Liver (tissue), 9 donors: ENCODE data around the gene SORCS2. TPM values are rescaled to one million over a fixed set of nuclear protein-coding genes. Genes with fewer than 3 reads are reported as not detected.

Experiments
- DNase-seq: peaks from one replicate; pipeline ENCODE4 v3.0.0-alpha.2; 2017; ENCODE audit warnings: low spot score
- H3K27ac ChIP-seq, 2 donors: one replicate each; pipeline ENCODE4 v1.7.0; 2013; ENCODE audit warnings: inconsistent platforms in 2 of 2, low read length in 2 of 2, control low read depth in 1 of 2, low read depth in 1 of 2, mild to moderate bottlenecking in 1 of 2
- H3K27me3 ChIP-seq, 4 donors: one replicate each; pipeline versions ENCODE4 v1.6.1 to v1.7.0; 2013; ENCODE audit warnings: low read length in 3 of 4, inconsistent platforms in 1 of 4, mild to moderate bottlenecking in 1 of 4, moderate library complexity in 1 of 4; ENCODE audit not compliant: control insufficient read depth in 4 of 4, insufficient read depth in 4 of 4
- H3K36me3 ChIP-seq, 4 donors: one replicate each; pipeline versions ENCODE4 v1.6.1 to v1.7.0; 2013; ENCODE audit warnings: low read length in 3 of 4, mild to moderate bottlenecking in 3 of 4, low read depth in 1 of 4, moderate library complexity in 1 of 4; ENCODE audit not compliant: control insufficient read depth in 4 of 4, insufficient read depth in 3 of 4
- H3K4me1 ChIP-seq, 4 donors: one replicate each; pipeline versions ENCODE4 v1.6.1 to v1.7.0; 2013; ENCODE audit warnings: low read length in 3 of 4, mild to moderate bottlenecking in 3 of 4, moderate library complexity in 1 of 4; ENCODE audit not compliant: control insufficient read depth in 4 of 4, insufficient read depth in 4 of 4
- H3K4me3 ChIP-seq, 3 donors: one replicate each; pipeline versions ENCODE4 v1.6.1 to v1.7.0; 2013; ENCODE audit warnings: low read length in 3 of 3, control low read depth in 1 of 3, low read depth in 1 of 3, mild to moderate bottlenecking in 1 of 3
- H3K9ac ChIP-seq, 2 donors: one replicate each; pipeline ENCODE4 v1.7.0; 2013; ENCODE audit warnings: low read length in 2 of 2, mild to moderate bottlenecking in 2 of 2, moderate library complexity in 2 of 2, control low read depth in 1 of 2, low read depth in 1 of 2
- H3K9me3 ChIP-seq, 4 donors: one replicate each; pipeline versions ENCODE4 v1.6.1 to v1.7.0; 2013; ENCODE audit warnings: low read length in 3 of 4; ENCODE audit not compliant: control insufficient read depth in 4 of 4
- EGR1 ChIP-seq, 2 donors: IDR thresholded peaks; 2 replicates each; pipeline ENCODE4 v1.6.1; 2016 to 2018; ENCODE audit warnings: antibody characterized with exemption in 2 of 2, low read depth in 2 of 2
- FOXA1 ChIP-seq: IDR thresholded peaks from 2 replicates; pipeline ENCODE4 v1.6.1; 2016; ENCODE audit warnings: antibody characterized with exemption
- FOXA2 ChIP-seq: IDR thresholded peaks from 2 replicates; pipeline ENCODE4 v1.6.1; 2016; ENCODE audit warnings: antibody characterized with exemption
- GABPA ChIP-seq, 2 donors: IDR thresholded peaks in 1 of 2; conservative IDR thresholded peaks in 1 of 2; 2 replicates each; pipeline ENCODE4 v1.6.1; 2016; ENCODE audit warnings: antibody characterized with exemption in 2 of 2, mild to moderate bottlenecking in 1 of 2, moderate library complexity in 1 of 2
- HNF4A ChIP-seq, 2 donors: conservative IDR thresholded peaks; 2 replicates each; pipeline ENCODE4 v1.6.1; 2016; ENCODE audit warnings: antibody characterized with exemption in 2 of 2, mild to moderate bottlenecking in 2 of 2
- HNF4G ChIP-seq: IDR thresholded peaks from 2 replicates; pipeline ENCODE4 v1.6.1; 2016; ENCODE audit warnings: antibody characterized with exemption
- JUND ChIP-seq, 2 donors: IDR thresholded peaks; 2 replicates each; pipeline ENCODE4 v1.6.1; 2016; ENCODE audit warnings: antibody characterized with exemption in 2 of 2
- NR2F2 ChIP-seq: IDR thresholded peaks from 2 replicates; pipeline ENCODE4 v1.6.1; 2016; ENCODE audit warnings: antibody characterized with exemption
- RAD21 ChIP-seq, 2 donors: IDR thresholded peaks; 2 replicates each; pipeline ENCODE4 v1.6.1; 2016; ENCODE audit warnings: antibody characterized with exemption in 2 of 2, mild to moderate bottlenecking in 2 of 2
- RXRA ChIP-seq, 2 donors: IDR thresholded peaks; 2 replicates each; pipeline ENCODE4 v1.6.1; 2017 to 2018; ENCODE audit warnings: antibody characterized with exemption in 2 of 2, mild to moderate bottlenecking in 1 of 2
- SP1 ChIP-seq: IDR thresholded peaks from 2 replicates; pipeline ENCODE4 v1.6.1; 2018; ENCODE audit warnings: antibody characterized with exemption, mild to moderate bottlenecking
- TAF1 ChIP-seq: conservative IDR thresholded peaks from 2 replicates; pipeline ENCODE4 v1.6.1; 2016; ENCODE audit warnings: antibody characterized with exemption, mild to moderate bottlenecking
- YY1 ChIP-seq: IDR thresholded peaks from 2 replicates; pipeline ENCODE4 v1.6.1; 2016; ENCODE audit warnings: antibody characterized with exemption, mild to moderate bottlenecking
- WGBS: extraction: QIAGEN DNeasy Blood & Tissue Kit; methylation state at CpG from one replicate; pipeline ENCODE4 v1.1.7; 2013; 5-methylcytosine and 5-hydroxymethylcytosine counted together
- polyA plus RNA-seq, 2 donors: library from polyadenylated mRNA; stranded (reverse) in 1 of 2; unstranded in 1 of 2; fragments of 200-250 nt in 1 of 2; fragments of >200 nt in 1 of 2; fragmentation: Nextera tagmentation in 1 of 2; extraction: Ambion mirVana in 1 of 2; gene quantifications; one replicate each; pipeline versions ENCODE4 v1.2.1 to v1.2.3, GENCODE V29; 2013 to 2015
- total RNA-seq, 2 donors: library from RNA; depleted of rRNA; stranded (reverse); fragments of >200 nt; gene quantifications; one replicate each; pipeline ENCODE4 v1.2.3, GENCODE V29; 2014
- TF ChIP-seq, protein P1 (sequence below): IDR thresholded peaks from 2 replicates; pipeline ENCODE4 v1.6.1; 2016; ENCODE audit warnings: antibody characterized with exemption, mild to moderate bottlenecking
- TF ChIP-seq, protein P2 (sequence below): IDR thresholded peaks from 2 replicates; pipeline ENCODE4 v1.6.1; 2016; ENCODE audit warnings: antibody characterized with exemption
- TF ChIP-seq, protein P3 (sequence below): fragments of 150-350 bp; IDR thresholded peaks from 2 replicates; pipeline ENCODE4 v1.5.1; 2017; ENCODE audit warnings: improper control_type of control experiment, low read depth, low read length; ENCODE audit not compliant: missing input control
- TF ChIP-seq, protein P4 (sequence below): IDR thresholded peaks from 2 replicates; pipeline ENCODE4 v1.6.1; 2016; ENCODE audit warnings: antibody characterized with exemption
- TF ChIP-seq, protein P5 (sequence below): IDR thresholded peaks from 2 replicates; pipeline ENCODE4 v1.6.1; 2016; ENCODE audit warnings: antibody characterized with exemption
- donor health status: healthy.
- donor health status: healthy.
- donor health status: healthy.
- donor health status: healthy.
- donor health status: healthy.

Gene SORCS2
- total and polyA plus RNA-seq, 4 donors: 0.10 to 1.4 (median 0.92) TPM

DNA sequence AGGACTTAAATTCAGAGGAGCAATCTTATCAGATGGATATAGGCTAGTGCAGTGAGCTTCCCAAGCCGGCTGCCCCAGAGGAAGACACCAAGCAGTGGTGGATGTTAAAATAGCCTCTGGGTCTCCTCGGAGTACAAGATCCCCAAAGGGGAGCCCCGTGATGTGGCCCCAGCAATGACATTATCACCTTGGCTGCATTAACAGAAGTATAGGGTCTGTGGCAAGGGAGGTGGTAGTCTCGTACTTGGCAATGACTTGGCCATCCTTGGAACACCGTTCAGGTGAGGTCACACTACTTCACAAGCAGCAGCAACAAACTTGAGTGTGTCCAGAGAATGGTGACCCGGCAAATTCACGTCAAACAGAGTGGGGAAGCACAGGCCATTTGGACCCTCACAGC lies 174.6 kb downstream of the SORCS2 start (continued):
- TF ChIP-seq, protein P1, sequence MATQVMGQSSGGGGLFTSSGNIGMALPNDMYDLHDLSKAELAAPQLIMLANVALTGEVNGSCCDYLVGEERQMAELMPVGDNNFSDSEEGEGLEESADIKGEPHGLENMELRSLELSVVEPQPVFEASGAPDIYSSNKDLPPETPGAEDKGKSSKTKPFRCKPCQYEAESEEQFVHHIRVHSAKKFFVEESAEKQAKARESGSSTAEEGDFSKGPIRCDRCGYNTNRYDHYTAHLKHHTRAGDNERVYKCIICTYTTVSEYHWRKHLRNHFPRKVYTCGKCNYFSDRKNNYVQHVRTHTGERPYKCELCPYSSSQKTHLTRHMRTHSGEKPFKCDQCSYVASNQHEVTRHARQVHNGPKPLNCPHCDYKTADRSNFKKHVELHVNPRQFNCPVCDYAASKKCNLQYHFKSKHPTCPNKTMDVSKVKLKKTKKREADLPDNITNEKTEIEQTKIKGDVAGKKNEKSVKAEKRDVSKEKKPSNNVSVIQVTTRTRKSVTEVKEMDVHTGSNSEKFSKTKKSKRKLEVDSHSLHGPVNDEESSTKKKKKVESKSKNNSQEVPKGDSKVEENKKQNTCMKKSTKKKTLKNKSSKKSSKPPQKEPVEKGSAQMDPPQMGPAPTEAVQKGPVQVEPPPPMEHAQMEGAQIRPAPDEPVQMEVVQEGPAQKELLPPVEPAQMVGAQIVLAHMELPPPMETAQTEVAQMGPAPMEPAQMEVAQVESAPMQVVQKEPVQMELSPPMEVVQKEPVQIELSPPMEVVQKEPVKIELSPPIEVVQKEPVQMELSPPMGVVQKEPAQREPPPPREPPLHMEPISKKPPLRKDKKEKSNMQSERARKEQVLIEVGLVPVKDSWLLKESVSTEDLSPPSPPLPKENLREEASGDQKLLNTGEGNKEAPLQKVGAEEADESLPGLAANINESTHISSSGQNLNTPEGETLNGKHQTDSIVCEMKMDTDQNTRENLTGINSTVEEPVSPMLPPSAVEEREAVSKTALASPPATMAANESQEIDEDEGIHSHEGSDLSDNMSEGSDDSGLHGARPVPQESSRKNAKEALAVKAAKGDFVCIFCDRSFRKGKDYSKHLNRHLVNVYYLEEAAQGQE: no peak

DNA sequence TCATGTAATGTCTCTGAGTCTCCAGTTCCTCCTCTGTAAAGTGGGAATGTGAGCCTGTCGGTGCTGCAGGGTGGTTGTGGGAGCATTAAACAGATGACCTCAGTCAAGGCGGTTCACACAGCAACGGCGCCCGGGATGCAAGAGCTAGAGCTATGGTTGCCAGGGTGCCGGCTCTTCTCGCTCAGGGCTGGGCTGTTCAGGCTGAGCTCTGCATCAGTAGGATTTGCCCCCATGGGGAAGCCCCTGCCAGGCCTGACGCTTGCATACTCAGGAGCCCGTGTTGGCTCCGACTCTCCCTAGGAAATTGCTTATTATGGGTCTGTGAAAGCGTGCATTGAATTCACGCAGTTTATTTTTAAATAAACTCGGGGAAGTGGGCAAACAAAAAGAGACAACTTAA lies 175.1 kb downstream of the SORCS2 start:
- TF ChIP-seq JUND (IDR thresholded peaks at IDR 0.05) (no peak), RXRA (IDR thresholded peaks at IDR 0.05) (no peak), NR2F2 (no peak), TAF1 (no peak), YY1 (no peak), HNF4A (conservative IDR thresholded peaks at IDR 0.05) (no peak), FOXA1 (no peak), FOXA2 (no peak)
- TF ChIP-seq, protein P2, sequence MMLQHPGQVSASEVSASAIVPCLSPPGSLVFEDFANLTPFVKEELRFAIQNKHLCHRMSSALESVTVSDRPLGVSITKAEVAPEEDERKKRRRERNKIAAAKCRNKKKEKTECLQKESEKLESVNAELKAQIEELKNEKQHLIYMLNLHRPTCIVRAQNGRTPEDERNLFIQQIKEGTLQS: no peak
- Histone ChIP-seq H3K36me3 (no peaks in the 10 kb centered on the region), H3K4me3 (no peak overlapping the region), H3K9me3 (no peaks in the 10 kb centered on the region), H3K27me3 (no peaks in the 10 kb centered on the region), H3K27ac (no peak overlapping the region), H3K9ac (no peak overlapping the region), H3K4me1 (peaks cover 0 to 7% (median 4%) of the 10 kb centered on the region in 4 donors)
- WGBS: 84% methylated on average over 13 of the region's 13 CpGs
- DNase-seq: no peak

DNA sequence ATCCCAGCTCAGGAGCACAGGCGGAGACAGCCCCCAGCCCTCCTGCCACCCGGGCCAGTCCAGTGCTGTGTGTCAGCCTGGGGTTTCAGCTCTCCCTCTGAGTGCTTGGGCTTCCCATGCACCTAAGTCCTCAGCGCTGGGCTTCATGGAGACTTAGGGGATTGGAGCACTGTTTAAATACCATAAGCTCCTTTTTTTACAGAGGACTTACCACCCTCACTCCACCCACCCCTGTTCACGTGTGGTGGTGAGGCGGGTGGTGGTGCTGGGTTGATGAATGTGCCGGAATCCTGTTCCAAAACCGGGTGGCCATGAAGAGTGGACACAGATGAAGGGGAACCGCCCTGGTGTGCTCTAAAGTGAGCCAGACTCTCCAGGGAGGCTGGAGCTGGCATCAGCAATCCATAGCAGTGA lies 175.5 kb downstream of the SORCS2 start:
- WGBS: 87% methylated on average over 8 of the region's 8 CpGs
- H3K27me3 ChIP-seq: no peaks in the 10 kb centered on the region
- TF ChIP-seq RXRA (IDR thresholded peaks at IDR 0.05) (no peak), TAF1 (no peak), EGR1 (IDR thresholded peaks at IDR 0.05; ENCODE audit: low read depth in 2 of 2) (no peak), HNF4G (no peak), JUND (IDR thresholded peaks at IDR 0.05) (no peak), SP1 (no peak), NR2F2 (no peak), FOXA1 (no peak), FOXA2 (no peak), GABPA (IDR thresholded peaks at IDR 0.05 in 1 of 2, conservative IDR thresholded peaks at IDR 0.05 in 1 of 2) (no peak), YY1 (no peak), RAD21 (IDR thresholded peaks at IDR 0.05) (no peak), HNF4A (conservative IDR thresholded peaks at IDR 0.05) (no peak)
- TF ChIP-seq, protein P3, sequence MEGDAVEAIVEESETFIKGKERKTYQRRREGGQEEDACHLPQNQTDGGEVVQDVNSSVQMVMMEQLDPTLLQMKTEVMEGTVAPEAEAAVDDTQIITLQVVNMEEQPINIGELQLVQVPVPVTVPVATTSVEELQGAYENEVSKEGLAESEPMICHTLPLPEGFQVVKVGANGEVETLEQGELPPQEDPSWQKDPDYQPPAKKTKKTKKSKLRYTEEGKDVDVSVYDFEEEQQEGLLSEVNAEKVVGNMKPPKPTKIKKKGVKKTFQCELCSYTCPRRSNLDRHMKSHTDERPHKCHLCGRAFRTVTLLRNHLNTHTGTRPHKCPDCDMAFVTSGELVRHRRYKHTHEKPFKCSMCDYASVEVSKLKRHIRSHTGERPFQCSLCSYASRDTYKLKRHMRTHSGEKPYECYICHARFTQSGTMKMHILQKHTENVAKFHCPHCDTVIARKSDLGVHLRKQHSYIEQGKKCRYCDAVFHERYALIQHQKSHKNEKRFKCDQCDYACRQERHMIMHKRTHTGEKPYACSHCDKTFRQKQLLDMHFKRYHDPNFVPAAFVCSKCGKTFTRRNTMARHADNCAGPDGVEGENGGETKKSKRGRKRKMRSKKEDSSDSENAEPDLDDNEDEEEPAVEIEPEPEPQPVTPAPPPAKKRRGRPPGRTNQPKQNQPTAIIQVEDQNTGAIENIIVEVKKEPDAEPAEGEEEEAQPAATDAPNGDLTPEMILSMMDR: no peak
- TF ChIP-seq, protein P4, sequence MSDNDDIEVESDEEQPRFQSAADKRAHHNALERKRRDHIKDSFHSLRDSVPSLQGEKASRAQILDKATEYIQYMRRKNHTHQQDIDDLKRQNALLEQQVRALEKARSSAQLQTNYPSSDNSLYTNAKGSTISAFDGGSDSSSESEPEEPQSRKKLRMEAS: no peak
- TF ChIP-seq, protein P5, sequence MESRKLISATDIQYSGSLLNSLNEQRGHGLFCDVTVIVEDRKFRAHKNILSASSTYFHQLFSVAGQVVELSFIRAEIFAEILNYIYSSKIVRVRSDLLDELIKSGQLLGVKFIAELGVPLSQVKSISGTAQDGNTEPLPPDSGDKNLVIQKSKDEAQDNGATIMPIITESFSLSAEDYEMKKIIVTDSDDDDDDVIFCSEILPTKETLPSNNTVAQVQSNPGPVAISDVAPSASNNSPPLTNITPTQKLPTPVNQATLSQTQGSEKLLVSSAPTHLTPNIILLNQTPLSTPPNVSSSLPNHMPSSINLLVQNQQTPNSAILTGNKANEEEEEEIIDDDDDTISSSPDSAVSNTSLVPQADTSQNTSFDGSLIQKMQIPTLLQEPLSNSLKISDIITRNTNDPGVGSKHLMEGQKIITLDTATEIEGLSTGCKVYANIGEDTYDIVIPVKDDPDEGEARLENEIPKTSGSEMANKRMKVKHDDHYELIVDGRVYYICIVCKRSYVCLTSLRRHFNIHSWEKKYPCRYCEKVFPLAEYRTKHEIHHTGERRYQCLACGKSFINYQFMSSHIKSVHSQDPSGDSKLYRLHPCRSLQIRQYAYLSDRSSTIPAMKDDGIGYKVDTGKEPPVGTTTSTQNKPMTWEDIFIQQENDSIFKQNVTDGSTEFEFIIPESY: no peak
- TF ChIP-seq, protein P2: no peak
- TF ChIP-seq, protein P1: no peak
- no peak overlapping the region for H3K27ac ChIP-seq
- no peak overlapping the region for H3K9ac ChIP-seq
- DNase-seq: no peak
- no peaks in the 10 kb centered on the region for H3K36me3 ChIP-seq
- no peaks in the 10 kb centered on the region for H3K9me3 ChIP-seq
- H3K4me3 ChIP-seq: no peak overlapping the region
- H3K4me1 ChIP-seq: peaks cover 0 to 7% (median 4%) of the 10 kb centered on the region in 4 donors
